H1 (cell line): ENCODE measurements around the gene CUBN. TPM values are rescaled to one million over a fixed set of nuclear protein-coding genes. Genes with fewer than 3 reads are reported as not detected.

Experiments used
- CTCF ChIA-PET: fragments of 300-600 bp; sonication (Branson Sonifier 250); formaldehyde crosslinking; loops from one replicate; lab custom pipeline; 2021; ENCODE audit not compliant: partially characterized antibody; lab: Charles Lee
- POLR2A ChIA-PET: fragments of 300-600 bp; sonication (Branson Sonifier 250); formaldehyde crosslinking; loops from one replicate; lab custom pipeline; 2021; ENCODE audit warnings: inconsistent platforms; ENCODE audit not compliant: partially characterized antibody; lab: Charles Lee
- DNase-seq, 2 experiments: peaks; one replicate each; pipeline versions ENCODE4 v3.0.0 to v3.0.0-alpha.2; 2010 to 2022; ENCODE audit warnings: low spot score in 2 of 2, low read depth in 1 of 2, mixed read lengths in 1 of 2
- FAIRE-seq: peaks from 2 replicates; lab custom pipeline; 2011; peaks lifted over from hg19 to GRCh38; lab: Jason Lieb, UNC
- H2AFZ ChIP-seq: 2 replicates; pipeline ENCODE4 v1.8.1; 2012; ENCODE audit warnings: low read length, inconsistent platforms
- H2AK5ac ChIP-seq: 2 replicates; pipeline ENCODE4 v1.6.1; 2013; ENCODE audit warnings: low read depth, low read length
- H2BK120ac ChIP-seq: replicated peaks from 2 replicates; pipeline ENCODE3; 2013; ENCODE audit warnings: low read depth, low read length, inconsistent platforms
- H2BK12ac ChIP-seq: 2 replicates; pipeline ENCODE4 v1.6.1; 2013; ENCODE audit warnings: low read depth, low read length
- H2BK15ac ChIP-seq: 2 replicates; pipeline ENCODE4 v1.6.1; 2013; ENCODE audit warnings: low read length
- H2BK20ac ChIP-seq: 2 replicates; pipeline ENCODE4 v1.6.1; 2013; ENCODE audit warnings: low read length
- H2BK5ac ChIP-seq: 2 replicates; pipeline ENCODE4 v1.6.1; 2013; ENCODE audit warnings: low read depth, low read length
- H3K14ac ChIP-seq: 2 replicates; pipeline ENCODE4 v1.6.1; 2013; ENCODE audit warnings: inconsistent platforms; ENCODE audit not compliant: insufficient read length
- H3K18ac ChIP-seq: 2 replicates; pipeline ENCODE4 v1.6.1; 2013; ENCODE audit warnings: low read length; ENCODE audit errors: extremely low read depth
- H3K23ac ChIP-seq: 2 replicates; pipeline ENCODE4 v1.6.1; 2013; ENCODE audit warnings: inconsistent platforms; ENCODE audit not compliant: insufficient read length
- H3K23me2 ChIP-seq: 2 replicates; pipeline ENCODE4 v1.6.1; 2013; ENCODE audit warnings: low read depth, low read length
- H3K27ac ChIP-seq: 2 replicates; pipeline ENCODE4 v1.6.1; 2011; ENCODE audit warnings: low read depth, low read length, inconsistent platforms
- H3K27me3 ChIP-seq, 4 experiments: replicated peaks in 1 of 4; 1 replicate in 1 of 4; 2 replicates in 3 of 4; pipeline versions ENCODE4 v1.6.1 to v1.8.1; 2011 to 2013; ENCODE audit warnings: low read length in 3 of 4, mild to moderate bottlenecking in 3 of 4, inconsistent platforms in 2 of 4, mixed read lengths in 2 of 4, moderate library complexity in 1 of 4; ENCODE audit not compliant: control insufficient read depth in 3 of 4, insufficient read depth in 3 of 4; ENCODE audit errors: extremely low read depth in 1 of 4
- H3K36me3 ChIP-seq, 4 experiments: 2 replicates each; pipeline versions ENCODE4 v1.6.1 to v1.8.1; 2011 to 2013; ENCODE audit warnings: mild to moderate bottlenecking in 4 of 4, low read length in 3 of 4, moderate library complexity in 2 of 4, control low read depth in 1 of 4, inconsistent platforms in 1 of 4; ENCODE audit not compliant: insufficient read depth in 4 of 4, control insufficient read depth in 2 of 4
- H3K4ac ChIP-seq: replicated peaks from 2 replicates; pipeline ENCODE3; 2013; ENCODE audit warnings: low read length, low read depth, mixed read lengths, inconsistent platforms; ENCODE audit not compliant: insufficient read length
- H3K4me1 ChIP-seq, 4 experiments: replicated peaks in 1 of 4; 1 replicate in 1 of 4; 2 replicates in 3 of 4; pipeline versions ENCODE4 v1.6.1 to v1.8.1; 2011 to 2013; ENCODE audit warnings: low read length in 3 of 4, inconsistent platforms in 2 of 4, mixed read lengths in 1 of 4; ENCODE audit not compliant: insufficient read depth in 4 of 4, control insufficient read depth in 3 of 4
- H3K4me2 ChIP-seq, 2 experiments: 2 replicates each; pipeline versions ENCODE4 v1.6.1 to v1.8.1; 2011 to 2013; ENCODE audit warnings: low read depth in 2 of 2, low read length in 2 of 2, control low read depth in 1 of 2, inconsistent platforms in 1 of 2, mild to moderate bottlenecking in 1 of 2; ENCODE audit not compliant: insufficient read depth in 1 of 2
- H3K4me3 ChIP-seq, 4 experiments: fragments of 200-600, 300-600 bp in 1 of 4; sonication (generic), shearing (Covaris generic), sonication (Bioruptor Twin) in 1 of 4; 2 replicates each; pipeline versions ENCODE4 v1.5.1 to v1.8.1; 2011 to 2016; ENCODE audit warnings: low read length in 4 of 4, low read depth in 3 of 4, control low read depth in 2 of 4, inconsistent platforms in 2 of 4, mild to moderate bottlenecking in 2 of 4, mixed read lengths in 1 of 4, moderate library complexity in 1 of 4; ENCODE audit not compliant: insufficient read depth in 2 of 4; ENCODE audit errors: extremely low read depth in 1 of 4
- H3K56ac ChIP-seq: replicated peaks from 2 replicates; pipeline ENCODE3; 2013; ENCODE audit warnings: low read depth, mild to moderate bottlenecking, mixed read lengths, low read length, inconsistent platforms; ENCODE audit not compliant: insufficient read length
- H3K79me1 ChIP-seq: 2 replicates; pipeline ENCODE4 v1.6.1; 2013; ENCODE audit warnings: low read depth, low read length, control low read depth
- H3K79me2 ChIP-seq, 2 experiments: 2 replicates each; pipeline versions ENCODE4 v1.6.1 to v1.8.1; 2012 to 2013; ENCODE audit warnings: low read length in 2 of 2, mild to moderate bottlenecking in 2 of 2, inconsistent platforms in 1 of 2; ENCODE audit not compliant: insufficient read depth in 2 of 2, control insufficient read depth in 1 of 2
- H3K9ac ChIP-seq, 4 experiments: replicated peaks in 1 of 4; 1 replicate in 1 of 4; 2 replicates in 3 of 4; pipeline versions ENCODE4 v1.6.1 to v1.8.1; 2011 to 2013; ENCODE audit warnings: low read depth in 3 of 4, low read length in 3 of 4, control low read depth in 2 of 4, mild to moderate bottlenecking in 2 of 4, moderate library complexity in 2 of 4, inconsistent platforms in 1 of 4; ENCODE audit errors: extremely low read depth in 1 of 4
- H3K9me3 ChIP-seq, 2 experiments: 2 replicates each; pipeline versions ENCODE4 v1.6.1 to v1.8.1; 2012 to 2013; ENCODE audit warnings: mild to moderate bottlenecking in 2 of 2, moderate library complexity in 2 of 2, control low read depth in 1 of 2, inconsistent platforms in 1 of 2, low read depth in 1 of 2, low read length in 1 of 2, mixed read lengths in 1 of 2; ENCODE audit not compliant: insufficient read depth in 2 of 2
- H4K20me1 ChIP-seq, 2 experiments: replicated peaks in 1 of 2; 2 replicates each; pipeline versions ENCODE3 to v1.8.1; 2011 to 2013; ENCODE audit warnings: inconsistent platforms in 2 of 2, low read length in 2 of 2, mild to moderate bottlenecking in 1 of 2; ENCODE audit not compliant: insufficient read depth in 2 of 2, control insufficient read depth in 1 of 2
- H4K5ac ChIP-seq: 2 replicates; pipeline ENCODE4 v1.6.1; 2013; ENCODE audit warnings: low read length, low read depth, mixed read lengths, inconsistent platforms; ENCODE audit not compliant: insufficient read length
- H4K8ac ChIP-seq: 2 replicates; pipeline ENCODE4 v1.8.0; 2013; ENCODE audit warnings: mild to moderate bottlenecking, moderate library complexity, low read length, inconsistent platforms; ENCODE audit not compliant: insufficient read depth; ENCODE audit errors: extremely low read depth
- H4K91ac ChIP-seq: replicated peaks from 2 replicates; pipeline ENCODE3; 2013; ENCODE audit warnings: low read length, mixed read lengths, inconsistent platforms; ENCODE audit not compliant: insufficient read length
- WGBS, 2 experiments: shearing (Covaris generic) in 1 of 2; methylation state at CpG; one replicate each; pipeline versions ENCODE4 v1.1.6 to v1.1.7; 2013 to 2015; ENCODE audit warnings: low lambda C conversion rate in 2 of 2, mixed read lengths in 2 of 2, inconsistent platforms in 1 of 2, low coverage in 1 of 2, missing lambda C conversion rate in 1 of 2; ENCODE audit not compliant: insufficient replicate concordance in 2 of 2, insufficient coverage in 1 of 2, insufficient read length in 1 of 2; ENCODE audit errors: extremely low coverage in 1 of 2, missing lambda C conversion rate in 1 of 2; 5-methylcytosine and 5-hydroxymethylcytosine counted together
- polyA plus RNA-seq, 7 experiments: library from polyadenylated mRNA; depleted of rRNA in 3 of 7; stranded (reverse) in 5 of 7; unstranded in 2 of 7; fragments of >200 nt in 5 of 7; fragments of 200-250 nt in 2 of 7; gene quantifications; 1 replicate in 5 of 7; 2 replicates in 1 of 7; 4 replicates in 1 of 7; pipeline versions ENCODE4 v1.2.1 to v1.2.3, GENCODE V29; 2011 to 2013; ENCODE audit warnings: missing spikeins in 2 of 7, mixed read lengths in 2 of 7
- total RNA-seq: library from RNA; stranded (reverse); fragmentation: NEBNext Ultra II Directional; extraction: Animal tissue kit (Norgen Biotek cat#: 25700); gene quantifications from 2 replicates; pipeline ENCODE4 v1.2.1, GENCODE V29; 2021
- TF ChIP-seq, protein P1 (sequence below): IDR thresholded peaks from 2 replicates; pipeline ENCODE4 v1.6.1; 2011; ENCODE audit warnings: low read depth, mild to moderate bottlenecking, low read length; ENCODE audit not compliant: insufficient read depth

CUBN gene
- total and polyA plus RNA-seq, 2 of the 8 experiments (the other 6 are each of a cell fraction or from before 2014, with no cell fraction given) = 0.04 to 0.08 TPM

DNA sequence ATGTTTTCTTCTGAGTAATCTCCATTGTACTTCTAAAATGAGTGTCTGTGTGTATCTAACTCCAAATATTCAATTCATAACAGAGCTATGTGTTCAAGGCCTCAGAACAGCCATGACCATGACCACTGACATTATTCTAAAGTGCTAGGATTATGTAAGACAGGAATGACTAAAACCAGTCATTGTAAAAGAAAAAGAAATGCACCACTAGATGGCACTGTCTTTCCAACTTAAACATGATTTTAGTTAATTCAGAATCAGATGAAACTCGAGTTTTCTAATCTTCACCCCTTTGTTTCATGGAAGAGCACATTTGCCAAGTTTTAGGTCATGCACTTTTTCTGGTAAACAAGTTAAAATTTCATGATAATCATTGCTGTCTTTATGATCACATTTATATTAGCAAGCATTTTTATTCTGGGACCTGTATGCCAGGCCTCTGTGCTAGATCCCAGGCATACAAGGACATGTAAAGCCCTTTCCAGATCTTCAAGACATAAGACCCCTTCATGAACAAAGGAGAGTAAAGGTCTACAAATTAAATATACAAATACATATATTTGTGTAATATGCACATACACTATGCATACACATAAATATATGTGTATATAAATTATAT lies 286.2 kb downstream of the CUBN start:
- H3K27ac ChIP-seq = no peak overlapping the region
- no peaks in the 10 kb centered on the region; the same call in 1 of the 2 replicates for H3K23me2 ChIP-seq
- H3K23ac ChIP-seq = no peak overlapping the region
- POLR2A ChIA-PET = no interaction called here
- H3K79me2 ChIP-seq = no peaks in the 10 kb centered on the region
- no peaks in the 10 kb centered on the region for H3K9me3 ChIP-seq
- H2BK5ac ChIP-seq = no peak overlapping the region
- no peak overlapping the region for H3K9ac ChIP-seq
- no peak overlapping the region for H3K56ac ChIP-seq
- H3K36me3 ChIP-seq = no peaks in the 10 kb centered on the region
- H3K79me1 ChIP-seq = no peaks in the 10 kb centered on the region
- H3K4me3 ChIP-seq = no peak overlapping the region
- no peak overlapping the region for H4K91ac ChIP-seq
- no peaks in the 10 kb centered on the region for H3K4me1 ChIP-seq
- no peak overlapping the region for H4K5ac ChIP-seq
- no peaks in the 10 kb centered on the region for H4K20me1 ChIP-seq
- no peak overlapping the region for H2BK15ac ChIP-seq
- DNase-seq = no peak
- FAIRE-seq = no peak
- 37% methylated on average over 1 of the region's 1 CpG; no CpG with 5 or more reads in 1 of the 2 experiments for WGBS, 2 experiments
- no peak overlapping the region for H2BK20ac ChIP-seq
- H2BK12ac ChIP-seq = no peak overlapping the region
- H4K8ac ChIP-seq = no peak overlapping the region
- H3K4ac ChIP-seq = no peak overlapping the region
- no peaks in the 10 kb centered on the region for H3K27me3 ChIP-seq
- no peak overlapping the region for H2AFZ ChIP-seq
- no peak overlapping the region for H3K14ac ChIP-seq
- H3K18ac ChIP-seq = no peak overlapping the region
- H3K4me2 ChIP-seq = no peak overlapping the region
- H2AK5ac ChIP-seq = no peak overlapping the region
- CTCF ChIA-PET = interaction anchor here (0.6 to 1.9 kb wide), 19 partner anchors 9 to 533 kb away, joined by 3 to 9 read pairs (median 3); no protein-coding TSS in a partner anchor
- no peak overlapping the region for H2BK120ac ChIP-seq
- TF ChIP-seq, protein P1, sequence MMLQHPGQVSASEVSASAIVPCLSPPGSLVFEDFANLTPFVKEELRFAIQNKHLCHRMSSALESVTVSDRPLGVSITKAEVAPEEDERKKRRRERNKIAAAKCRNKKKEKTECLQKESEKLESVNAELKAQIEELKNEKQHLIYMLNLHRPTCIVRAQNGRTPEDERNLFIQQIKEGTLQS = no peak
